Measurements from ENCODE around the gene HTR3B.

DNA sequence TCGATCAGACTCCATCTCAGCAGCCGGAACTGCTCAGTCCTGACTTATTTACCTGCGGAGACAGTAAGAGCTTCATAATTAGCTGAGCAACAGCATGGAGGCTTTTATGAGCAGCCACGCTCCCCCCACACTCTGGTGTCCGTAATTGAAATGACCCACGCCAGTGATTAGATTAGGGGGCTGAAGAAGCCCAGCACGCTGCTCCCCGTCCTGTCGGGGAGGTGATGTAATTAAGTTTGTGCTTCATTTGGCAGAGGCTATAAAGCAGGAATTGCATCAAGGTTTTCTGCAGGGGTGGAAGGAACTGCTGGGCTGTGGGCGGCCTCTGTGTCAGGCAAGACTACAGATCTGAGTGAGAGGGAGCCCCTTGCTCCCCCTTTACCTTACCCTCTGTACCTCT is 47.5 kb downstream of the HTR3B start:
- TF ChIP-seq, protein P1, sequence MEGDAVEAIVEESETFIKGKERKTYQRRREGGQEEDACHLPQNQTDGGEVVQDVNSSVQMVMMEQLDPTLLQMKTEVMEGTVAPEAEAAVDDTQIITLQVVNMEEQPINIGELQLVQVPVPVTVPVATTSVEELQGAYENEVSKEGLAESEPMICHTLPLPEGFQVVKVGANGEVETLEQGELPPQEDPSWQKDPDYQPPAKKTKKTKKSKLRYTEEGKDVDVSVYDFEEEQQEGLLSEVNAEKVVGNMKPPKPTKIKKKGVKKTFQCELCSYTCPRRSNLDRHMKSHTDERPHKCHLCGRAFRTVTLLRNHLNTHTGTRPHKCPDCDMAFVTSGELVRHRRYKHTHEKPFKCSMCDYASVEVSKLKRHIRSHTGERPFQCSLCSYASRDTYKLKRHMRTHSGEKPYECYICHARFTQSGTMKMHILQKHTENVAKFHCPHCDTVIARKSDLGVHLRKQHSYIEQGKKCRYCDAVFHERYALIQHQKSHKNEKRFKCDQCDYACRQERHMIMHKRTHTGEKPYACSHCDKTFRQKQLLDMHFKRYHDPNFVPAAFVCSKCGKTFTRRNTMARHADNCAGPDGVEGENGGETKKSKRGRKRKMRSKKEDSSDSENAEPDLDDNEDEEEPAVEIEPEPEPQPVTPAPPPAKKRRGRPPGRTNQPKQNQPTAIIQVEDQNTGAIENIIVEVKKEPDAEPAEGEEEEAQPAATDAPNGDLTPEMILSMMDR (conservative IDR thresholded peaks at IDR 0.05 in 1 of 2, IDR thresholded peaks at IDR 0.05 in 1 of 2; ENCODE audit: extremely low read depth in 1 of 2, insufficient read depth in 1 of 2, low read depth in 1 of 2, low read length in 2 of 2) = no peak
- TF ChIP-seq EZH2 (IDR thresholded peaks at IDR 0.05; ENCODE audit: borderline replicate concordance, low read length) = no peak

Measured in mammary epithelial cell (primary cell).